Measurements from ENCODE around the gene CABLES1.
A peak's percentile ranks its signal among the peaks of the same experiment; 100 is the strongest.

The CABLES1 gene

GRCh38 chr18:23249348-23249747 lies 114.1 kb downstream of the CABLES1 start:
- H3K4me3 ChIP-seq (ENCODE audit: low read depth, low read length): no peak overlapping the region
- DNase-seq (ENCODE audit: low read depth): no peak
- TF ChIP-seq, protein P1, sequence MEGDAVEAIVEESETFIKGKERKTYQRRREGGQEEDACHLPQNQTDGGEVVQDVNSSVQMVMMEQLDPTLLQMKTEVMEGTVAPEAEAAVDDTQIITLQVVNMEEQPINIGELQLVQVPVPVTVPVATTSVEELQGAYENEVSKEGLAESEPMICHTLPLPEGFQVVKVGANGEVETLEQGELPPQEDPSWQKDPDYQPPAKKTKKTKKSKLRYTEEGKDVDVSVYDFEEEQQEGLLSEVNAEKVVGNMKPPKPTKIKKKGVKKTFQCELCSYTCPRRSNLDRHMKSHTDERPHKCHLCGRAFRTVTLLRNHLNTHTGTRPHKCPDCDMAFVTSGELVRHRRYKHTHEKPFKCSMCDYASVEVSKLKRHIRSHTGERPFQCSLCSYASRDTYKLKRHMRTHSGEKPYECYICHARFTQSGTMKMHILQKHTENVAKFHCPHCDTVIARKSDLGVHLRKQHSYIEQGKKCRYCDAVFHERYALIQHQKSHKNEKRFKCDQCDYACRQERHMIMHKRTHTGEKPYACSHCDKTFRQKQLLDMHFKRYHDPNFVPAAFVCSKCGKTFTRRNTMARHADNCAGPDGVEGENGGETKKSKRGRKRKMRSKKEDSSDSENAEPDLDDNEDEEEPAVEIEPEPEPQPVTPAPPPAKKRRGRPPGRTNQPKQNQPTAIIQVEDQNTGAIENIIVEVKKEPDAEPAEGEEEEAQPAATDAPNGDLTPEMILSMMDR (conservative IDR thresholded peaks at IDR 0.05; ENCODE audit: low read depth, low read length): no peak

DNA sequence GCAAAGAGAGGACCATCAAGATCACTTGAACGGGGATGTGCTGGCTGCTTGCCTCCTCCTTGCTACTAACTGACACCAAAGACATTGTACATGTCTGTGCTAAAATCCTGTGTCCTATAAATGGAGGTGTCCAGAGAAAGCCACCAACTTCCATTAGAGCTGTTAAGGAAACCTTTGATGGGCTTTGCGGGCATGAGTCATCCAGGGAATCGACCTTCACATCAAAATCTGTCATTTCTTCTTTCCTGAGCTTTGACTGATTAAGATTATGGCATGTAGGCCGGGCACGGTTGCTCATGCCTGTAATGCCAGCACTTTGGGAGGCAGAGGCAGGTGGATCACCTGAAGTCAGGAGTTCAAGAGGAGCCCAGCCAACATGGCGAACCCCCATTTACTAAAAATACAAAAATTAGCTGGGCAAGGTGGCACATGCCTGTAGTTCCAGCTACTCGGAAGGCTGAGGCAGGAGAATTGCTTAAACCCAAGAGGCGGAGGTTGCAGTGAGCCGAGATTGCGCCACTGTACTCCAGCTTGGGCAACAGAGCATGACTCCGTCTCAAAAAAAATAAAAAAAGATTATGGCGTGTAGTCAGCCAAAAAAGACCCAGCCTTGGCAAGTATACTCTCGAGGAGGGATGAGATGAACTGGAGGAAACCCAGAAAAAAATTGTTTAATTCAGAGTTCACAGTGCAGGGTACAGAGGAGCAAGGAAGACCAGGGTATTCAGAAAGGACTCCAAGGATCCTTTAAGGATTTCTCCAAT lies 115.8 kb downstream of the CABLES1 start:
- no peak for DNase-seq (ENCODE audit: low read depth)
- H3K4me3 ChIP-seq (ENCODE audit: low read depth, low read length): no peak overlapping the region
- TF ChIP-seq, protein P1 (conservative IDR thresholded peaks at IDR 0.05; ENCODE audit: low read depth, low read length): no peak

GRCh38 chr18:23253630-23254029 lies 118.3 kb downstream of the CABLES1 start:
- TF ChIP-seq, protein P1 (conservative IDR thresholded peaks at IDR 0.05; ENCODE audit: low read depth, low read length): no peak
- no peak for DNase-seq (ENCODE audit: low read depth)
- H3K4me3 ChIP-seq (ENCODE audit: low read depth, low read length): no peak overlapping the region

- no peak overlapping the region for H3K4me3 ChIP-seq (ENCODE audit: low read depth, low read length)
- TF ChIP-seq, protein P1 (conservative IDR thresholded peaks at IDR 0.05; ENCODE audit: low read depth, low read length): no peak
- no peak for DNase-seq (ENCODE audit: low read depth)
Observed at GRCh38 chr18:23257137-23257536, 121.9 kb downstream of the CABLES1 start.

- no peak overlapping the region for H3K4me3 ChIP-seq (ENCODE audit: low read depth, low read length)
- DNase-seq (ENCODE audit: low read depth): peak; percentile 14
- TF ChIP-seq, protein P1 (conservative IDR thresholded peaks at IDR 0.05; ENCODE audit: low read depth, low read length): no peak
Observed at GRCh38 chr18:23257686-23258565, 122.6 kb downstream of the CABLES1 start.

- no peak for DNase-seq (ENCODE audit: low read depth)
- H3K4me3 ChIP-seq (ENCODE audit: low read depth, low read length): no peak overlapping the region
- TF ChIP-seq, protein P1 (conservative IDR thresholded peaks at IDR 0.05; ENCODE audit: low read depth, low read length): no peak
Observed at GRCh38 chr18:23258566-23259469, 123.5 kb downstream of the CABLES1 start.
